Skeletal muscle tissue (tissue), 4 donors: ENCODE results near the gene ZNF593OS. TPM values are rescaled to one million over a fixed set of nuclear protein-coding genes. Genes with fewer than 3 reads are reported as not detected.

Experiments used
- H3K27ac ChIP-seq: one replicate; pipeline ENCODE4 v1.7.0; 2013; ENCODE audit warnings: mild to moderate bottlenecking, low read depth, low read length, inconsistent platforms
- H3K27me3 ChIP-seq, 3 donors: one replicate each; pipeline ENCODE4 v1.7.0; 2013; ENCODE audit warnings: low read length in 3 of 3; ENCODE audit not compliant: control insufficient read depth in 3 of 3, insufficient read depth in 3 of 3
- H3K36me3 ChIP-seq, 3 donors: one replicate each; pipeline ENCODE4 v1.7.0; 2013; ENCODE audit warnings: low read length in 3 of 3; ENCODE audit not compliant: control insufficient read depth in 3 of 3, insufficient read depth in 3 of 3
- H3K4me1 ChIP-seq, 3 donors: one replicate each; pipeline ENCODE4 v1.7.0; 2013; ENCODE audit warnings: low read length in 3 of 3, mild to moderate bottlenecking in 3 of 3; ENCODE audit not compliant: control insufficient read depth in 3 of 3, insufficient read depth in 3 of 3
- H3K4me3 ChIP-seq, 3 donors: one replicate each; pipeline ENCODE4 v1.7.0; 2013; ENCODE audit warnings: low read length in 3 of 3
- H3K9ac ChIP-seq, 3 donors: one replicate each; pipeline ENCODE4 v1.7.0; 2013; ENCODE audit warnings: low read length in 3 of 3, mild to moderate bottlenecking in 3 of 3, moderate library complexity in 2 of 3, low read depth in 1 of 3
- H3K9me3 ChIP-seq, 3 donors: one replicate each; pipeline ENCODE4 v1.7.0; 2013; ENCODE audit warnings: low read length in 3 of 3; ENCODE audit not compliant: control insufficient read depth in 3 of 3
- total RNA-seq: library from RNA; depleted of rRNA; stranded (reverse); fragments of >200 nt; gene quantifications from one replicate; pipeline ENCODE4 v1.2.3, GENCODE V29; 2014
- donor health status: Osteomylitis.

ZNF593OS gene
- total RNA-seq, 1 donor from 2014 or later, result not detected

DNA sequence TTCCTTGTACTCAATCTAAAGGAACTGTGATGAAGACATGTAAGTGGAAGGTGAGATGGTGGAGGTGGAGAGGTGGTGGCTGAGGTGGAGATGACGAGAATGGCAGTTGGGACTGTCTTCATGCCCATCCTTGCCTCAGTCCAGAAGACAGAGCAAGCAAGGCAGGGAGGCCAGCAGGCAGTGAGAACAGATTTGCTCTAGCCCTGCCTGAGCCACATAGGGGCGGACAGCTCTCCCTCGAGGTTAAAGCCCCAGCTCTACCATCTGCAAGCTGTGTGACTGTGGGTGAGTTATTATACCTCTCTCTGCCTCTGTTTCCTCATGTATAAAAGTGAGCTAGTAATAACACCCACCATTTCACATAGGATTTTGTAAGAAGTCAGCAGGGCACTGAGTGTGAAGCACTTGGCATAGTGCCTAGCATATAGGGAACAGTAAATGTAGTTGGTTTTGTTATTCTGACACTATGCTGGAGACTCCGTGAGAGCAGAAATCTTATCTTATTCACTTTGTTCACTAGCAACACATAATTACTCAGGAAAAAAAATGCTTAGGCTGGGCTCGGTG is 17.6 kb downstream of the ZNF593OS start:
- Histone ChIP-seq H3K9ac (no peak overlapping the region), H3K27me3 (peaks cover 5 to 10% (median 9%) of the 10 kb centered on the region in 3 donors), H3K9me3 (no peaks in the 10 kb centered on the region), H3K36me3 (no peaks in the 10 kb centered on the region), H3K4me1 (peaks cover 4 to 21% (median 6%) of the 10 kb centered on the region in 3 donors), H3K4me3 (no peak overlapping the region), H3K27ac (no peak overlapping the region)

DNA sequence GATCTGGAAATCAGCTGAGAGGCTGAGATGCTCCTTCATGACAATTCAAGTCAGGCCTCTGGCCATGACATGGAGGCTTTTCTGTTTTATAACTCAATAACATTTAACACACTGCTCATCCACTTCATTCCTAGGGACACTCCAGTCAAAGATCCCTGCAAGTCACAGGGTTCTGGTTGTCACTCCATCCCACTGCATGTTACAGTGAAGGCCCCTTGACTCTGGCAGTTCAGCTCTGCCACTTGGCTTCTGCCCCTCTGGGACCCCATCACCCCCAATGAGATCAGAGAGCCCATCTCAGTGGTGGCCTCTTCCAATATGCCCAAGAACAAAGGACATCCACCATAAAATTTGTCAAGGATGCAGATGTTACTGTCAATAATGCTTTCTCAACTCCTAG is 22.7 kb downstream of the ZNF593OS start:
- H3K27ac ChIP-seq, result no peak overlapping the region
- H3K4me3 ChIP-seq, result no peak overlapping the region
- peaks cover 2 to 4% (median 3%) of the 10 kb centered on the region in 3 donors for H3K4me1 ChIP-seq
- H3K9ac ChIP-seq, result no peak overlapping the region
- H3K9me3 ChIP-seq, result no peaks in the 10 kb centered on the region
- peaks cover 0 to 5% (median 0%) of the 10 kb centered on the region in 3 donors for H3K27me3 ChIP-seq
- H3K36me3 ChIP-seq, result no peaks in the 10 kb centered on the region

DNA sequence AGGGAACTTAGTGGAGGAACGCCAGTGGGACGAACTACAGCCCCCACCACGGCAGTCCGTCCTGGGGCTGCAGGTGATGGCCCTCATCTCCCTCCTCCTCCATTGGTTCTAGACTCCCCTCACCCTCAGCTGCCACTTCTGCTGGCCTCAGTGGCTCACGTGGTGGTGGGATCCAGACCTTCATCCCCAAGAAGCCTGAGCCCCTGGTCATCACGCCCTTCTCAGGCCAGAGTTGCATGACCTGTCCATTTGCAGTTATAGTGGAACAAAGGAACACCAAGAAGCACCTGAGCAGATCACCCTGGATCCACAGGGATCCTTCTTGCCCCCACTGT is 25.7 kb downstream of the ZNF593OS start:
- Histone ChIP-seq H3K27ac (no peak overlapping the region), H3K36me3 (no peaks in the 10 kb centered on the region), H3K4me3 (no peak overlapping the region), H3K4me1 (peaks cover 2 to 4% (median 3%) of the 10 kb centered on the region in 3 donors), H3K27me3 (peaks cover 0 to 5% (median 0%) of the 10 kb centered on the region in 3 donors), H3K9ac (no peak overlapping the region), H3K9me3 (no peaks in the 10 kb centered on the region)

DNA sequence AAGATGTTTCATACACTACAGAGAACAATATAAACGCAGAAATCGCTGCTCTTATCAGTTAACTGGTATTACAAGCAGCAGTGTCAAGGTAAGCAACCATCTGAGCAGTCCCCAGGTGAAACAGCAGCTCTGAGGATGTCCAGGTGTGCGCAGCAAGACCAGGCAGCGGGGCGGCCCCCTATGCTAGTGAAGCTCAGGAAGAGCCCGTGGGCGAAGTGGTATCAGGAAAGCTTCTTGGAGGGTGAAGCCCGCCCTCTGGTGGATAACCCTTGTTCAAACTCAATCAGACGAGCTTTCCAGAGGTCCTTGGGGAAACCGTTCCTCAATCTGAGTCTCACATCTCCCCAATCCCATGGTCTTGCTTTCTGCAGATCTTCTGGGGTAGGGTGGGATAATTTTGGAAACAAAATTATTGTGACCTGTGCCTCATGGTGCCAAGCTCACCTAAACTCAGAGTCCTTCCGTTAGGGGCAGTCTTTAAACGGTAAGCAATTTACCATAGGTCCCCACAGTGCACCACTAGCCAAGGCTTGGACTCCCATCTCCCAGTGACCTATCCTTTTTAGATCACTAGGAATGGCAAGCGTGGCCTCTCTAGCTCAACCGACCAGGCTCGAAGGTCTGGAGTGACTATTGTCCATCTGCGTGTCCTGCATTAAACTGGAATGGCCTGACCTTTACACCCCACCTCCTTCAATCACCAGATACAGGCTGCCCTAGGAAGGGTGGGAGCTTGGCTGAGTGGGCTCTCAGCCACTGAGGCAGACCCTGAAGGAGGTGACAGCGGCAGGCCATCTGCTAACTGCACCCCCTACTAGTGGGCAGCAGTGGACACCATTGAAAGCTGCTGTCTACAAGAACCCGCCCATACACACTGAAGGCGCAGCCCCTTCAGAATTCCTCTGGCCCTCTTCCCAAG is 26.3 kb downstream of the ZNF593OS start:
- no peaks in the 10 kb centered on the region for H3K36me3 ChIP-seq
- H3K4me3 ChIP-seq, result no peak overlapping the region
- no peaks in the 10 kb centered on the region for H3K9me3 ChIP-seq
- H3K27ac ChIP-seq, result no peak overlapping the region
- peaks cover 0 to 5% (median 0%) of the 10 kb centered on the region in 3 donors for H3K27me3 ChIP-seq
- peak overlapping the region in 1 of 3 donors; percentile 10 for H3K9ac ChIP-seq
- peaks cover 2 to 4% (median 3%) of the 10 kb centered on the region in 3 donors for H3K4me1 ChIP-seq

DNA sequence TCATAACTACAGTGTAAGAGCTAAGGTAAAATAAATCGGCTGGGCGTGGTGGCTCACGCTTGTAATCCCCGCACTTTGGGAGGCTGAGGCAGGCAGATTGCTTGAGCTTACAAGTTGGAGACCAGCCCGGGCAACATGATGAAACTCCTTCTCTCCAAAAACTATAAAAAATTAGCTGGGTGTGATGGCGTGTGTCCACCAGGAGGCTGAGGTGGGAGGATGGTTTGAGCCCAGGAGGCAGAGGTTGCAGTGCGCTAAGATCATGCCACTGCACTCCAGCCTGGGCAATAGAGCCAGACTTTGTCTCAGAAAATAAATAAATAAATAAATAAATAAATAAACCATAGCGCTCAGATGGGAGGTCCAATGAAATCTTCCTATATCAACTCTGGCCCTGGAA is 29.5 kb downstream of the ZNF593OS start:
- peaks cover 2 to 4% (median 3%) of the 10 kb centered on the region in 3 donors for H3K4me1 ChIP-seq
- H3K27me3 ChIP-seq, result peaks cover 0 to 5% (median 0%) of the 10 kb centered on the region in 3 donors
- no peak overlapping the region for H3K4me3 ChIP-seq

DNA sequence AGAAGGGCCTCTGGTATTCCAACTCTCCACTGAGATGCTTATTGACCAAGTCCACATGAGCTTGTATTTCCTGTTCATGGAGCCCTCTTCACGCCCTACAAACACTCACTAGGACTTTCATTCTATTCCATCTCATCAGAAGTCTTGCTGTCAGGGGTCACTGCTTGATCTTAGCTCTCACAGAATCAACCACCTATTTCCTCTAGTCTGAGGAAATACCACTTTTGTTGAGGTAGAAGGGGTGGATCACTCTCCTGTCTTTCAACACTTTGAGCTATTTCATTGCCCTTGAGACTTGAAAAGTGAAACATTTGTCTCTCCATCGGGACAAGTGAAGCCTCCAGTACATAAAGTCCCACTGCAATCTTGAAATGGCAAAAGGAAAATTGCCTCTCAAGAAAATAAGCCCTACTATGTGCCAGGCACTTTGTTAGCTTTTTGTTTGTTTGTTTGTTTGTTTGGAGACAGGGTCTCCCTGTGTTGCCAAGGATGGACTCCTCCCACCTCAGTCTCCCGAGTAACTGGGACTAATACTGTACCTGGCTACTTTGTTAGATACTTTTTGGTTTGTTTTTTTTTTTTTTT is 32.6 kb downstream of the ZNF593OS start:
- Histone ChIP-seq H3K4me3 (no peak overlapping the region), H3K4me1 (no peaks in the 10 kb centered on the region), H3K9me3 (no peaks in the 10 kb centered on the region), H3K27ac (no peak overlapping the region), H3K36me3 (no peaks in the 10 kb centered on the region), H3K9ac (no peak overlapping the region), H3K27me3 (no peaks in the 10 kb centered on the region)

More for the DNA sequence above, 29.5 kb downstream of the ZNF593OS start:
- Histone ChIP-seq H3K27ac (no peak overlapping the region), H3K9ac (no peak overlapping the region), H3K36me3 (no peaks in the 10 kb centered on the region), H3K9me3 (no peaks in the 10 kb centered on the region)

DNA sequence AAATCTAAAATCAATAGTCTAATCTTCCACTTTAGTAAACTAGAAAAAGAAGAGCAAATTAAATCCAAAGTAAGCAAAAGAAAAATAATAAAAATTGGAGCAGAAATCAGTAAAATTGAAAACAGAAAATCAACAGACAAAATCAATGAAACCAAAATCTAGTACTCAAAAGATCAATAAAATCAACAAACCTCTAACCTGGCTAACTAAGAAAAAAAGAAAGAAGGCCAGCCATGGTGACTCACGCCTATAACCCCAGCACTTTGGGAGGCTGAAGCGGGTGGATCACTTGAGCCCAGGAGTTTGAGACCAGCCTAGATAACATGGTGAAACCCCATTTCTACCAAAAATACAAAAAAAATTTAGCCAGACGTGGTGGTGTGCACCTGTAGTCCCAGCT is 37.2 kb downstream of the ZNF593OS start:
- no peak overlapping the region for H3K9ac ChIP-seq
- H3K4me3 ChIP-seq, result no peak overlapping the region
- H3K36me3 ChIP-seq, result no peaks in the 10 kb centered on the region
- no peak overlapping the region for H3K27ac ChIP-seq
- H3K4me1 ChIP-seq, result peaks cover 0 to 3% (median 0%) of the 10 kb centered on the region in 3 donors
- no peaks in the 10 kb centered on the region for H3K9me3 ChIP-seq
- H3K27me3 ChIP-seq, result no peaks in the 10 kb centered on the region

DNA sequence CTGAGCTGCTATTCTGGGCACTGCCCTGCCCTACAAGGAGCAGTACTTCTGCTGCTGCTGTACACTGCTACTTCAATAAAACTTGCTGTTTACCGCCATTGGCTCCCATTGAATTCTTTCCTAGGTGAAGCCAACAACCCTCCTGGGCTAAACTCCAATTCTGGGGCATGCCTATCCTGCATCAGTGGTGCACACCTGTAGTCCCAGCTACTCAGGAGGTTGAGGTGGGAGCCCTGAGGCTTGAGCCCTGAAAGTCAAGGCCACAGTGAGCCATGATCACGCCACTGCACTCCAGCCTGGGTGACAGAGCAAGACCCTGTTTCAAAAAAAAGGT is 38.8 kb downstream of the ZNF593OS start:
- no peaks in the 10 kb centered on the region for H3K9me3 ChIP-seq
- no peaks in the 10 kb centered on the region for H3K27me3 ChIP-seq
- no peak overlapping the region for H3K9ac ChIP-seq
- H3K36me3 ChIP-seq, result no peaks in the 10 kb centered on the region
- H3K4me3 ChIP-seq, result no peak overlapping the region
- no peak overlapping the region for H3K27ac ChIP-seq
- H3K4me1 ChIP-seq, result peaks cover 6 to 13% (median 6%) of the 10 kb centered on the region in 3 donors

DNA sequence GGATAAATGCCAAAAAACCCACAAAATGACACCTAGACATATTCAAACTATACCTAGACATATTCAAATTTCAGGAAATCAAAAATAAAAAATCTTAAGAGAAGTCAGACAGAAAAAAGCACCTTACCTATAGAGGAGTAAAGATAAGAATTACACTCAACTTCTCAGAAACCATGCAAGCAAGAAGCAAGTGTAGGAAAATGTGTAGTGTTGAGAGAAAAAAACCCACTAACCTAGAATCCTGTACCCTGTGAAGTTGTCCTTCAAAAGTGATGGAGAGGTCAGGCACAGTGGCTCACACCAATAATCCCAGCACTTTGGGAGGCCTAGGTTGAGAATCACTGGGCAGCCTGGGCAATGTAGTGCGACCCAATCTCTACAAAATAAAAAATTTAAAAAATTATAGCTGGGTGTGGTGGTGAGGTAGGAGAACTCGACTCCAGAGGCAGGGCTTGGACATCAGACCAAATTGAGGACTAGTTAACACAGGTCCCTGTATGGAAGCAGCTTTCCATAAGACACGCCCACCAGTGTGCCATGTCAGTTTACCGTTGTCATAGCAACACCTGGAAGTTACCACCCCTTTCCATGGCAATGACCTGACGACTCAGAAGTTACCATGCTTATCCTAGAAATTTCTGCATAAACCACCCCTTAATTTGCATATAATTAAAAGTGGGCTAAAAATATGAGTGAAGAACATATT is 39.4 kb downstream of the ZNF593OS start:
- no peaks in the 10 kb centered on the region for H3K9me3 ChIP-seq
- no peaks in the 10 kb centered on the region for H3K27me3 ChIP-seq
- H3K27ac ChIP-seq, result no peak overlapping the region
- no peak overlapping the region for H3K9ac ChIP-seq
- peaks cover 7 to 18% (median 10%) of the 10 kb centered on the region in 3 donors for H3K4me1 ChIP-seq
- no peak overlapping the region for H3K4me3 ChIP-seq
- no peaks in the 10 kb centered on the region for H3K36me3 ChIP-seq
